Tibial nerve (tissue), 4 donors: ENCODE results near the gene ATP5F1C. TPM values are rescaled to one million over a fixed set of nuclear protein-coding genes. Genes with fewer than 3 reads are reported as not detected.

Experiments used
- DNase-seq, 2 donors: peaks; one replicate each; pipeline ENCODE4 v3.0.0-alpha.2; 2019; ENCODE audit warnings: low spot score in 2 of 2
- H3K27ac ChIP-seq, 4 donors: fragments of 200-600 bp; sonication (generic) in 3 of 4; one replicate each; pipeline ENCODE4 v1.5.1; 2017 to 2019; ENCODE audit warnings: mild to moderate bottlenecking in 1 of 4
- H3K27me3 ChIP-seq, 2 donors: fragments of 200-600 bp; sonication (generic) in 1 of 2; one replicate each; pipeline versions ENCODE4 v1.5.1 to v1.6.0; 2017 to 2019
- H3K36me3 ChIP-seq, 3 donors: fragments of 200-600 bp; sonication (generic); one replicate each; pipeline ENCODE4 v1.5.1; 2018 to 2019
- H3K4me1 ChIP-seq, 4 donors: fragments of 200-600 bp; sonication (generic) in 3 of 4; one replicate each; pipeline ENCODE4 v1.5.1; 2017 to 2019
- H3K4me3 ChIP-seq, 4 donors: fragments of 200-600 bp; sonication (generic) in 3 of 4; one replicate each; pipeline ENCODE4 v1.5.1; 2017 to 2019; ENCODE audit warnings: mild to moderate bottlenecking in 1 of 4, moderate library complexity in 1 of 4
- H3K9me3 ChIP-seq, 4 donors: fragments of 200-600 bp; sonication (generic) in 3 of 4; one replicate each; pipeline ENCODE4 v1.5.1; 2017 to 2019
- CTCF ChIP-seq, 5 experiments: fragments of 200-600 bp in 3 of 5; fragments of 450-650 bp in 2 of 5; sonication (generic) in 3 of 5; IDR thresholded peaks; one replicate each; pipeline ENCODE4 v1.5.1; 2016 to 2019; ENCODE audit warnings: antibody characterized with exemption in 5 of 5, mild to moderate bottlenecking in 3 of 5, moderate library complexity in 2 of 5
- EP300 ChIP-seq, 2 donors: sonication (generic); formaldehyde crosslinking; IDR thresholded peaks; one replicate each; pipeline ENCODE4 v1.6.1; 2017; ENCODE audit warnings: antibody characterized with exemption in 2 of 2, mild to moderate bottlenecking in 1 of 2
- POLR2A ChIP-seq, 2 donors: fragments of 450-650 bp; IDR thresholded peaks; one replicate each; pipeline ENCODE4 v1.6.1; 2017; ENCODE audit warnings: antibody characterized with exemption in 2 of 2, mild to moderate bottlenecking in 2 of 2, moderate library complexity in 2 of 2
- WGBS, 2 donors: methylation state at CpG; one replicate each; pipeline ENCODE4 v1.1.5; 2018; 5-methylcytosine and 5-hydroxymethylcytosine counted together
- total RNA-seq, 4 donors: library from RNA; depleted of rRNA; stranded (reverse); fragments of >200 nt; gene quantifications; one replicate each; pipeline ENCODE4 v1.1.0, GENCODE V29; 2016

The ATP5F1C gene
- total RNA-seq, 4 donors from 2014 or later, result 138 to 224 (median 171) TPM

DNA sequence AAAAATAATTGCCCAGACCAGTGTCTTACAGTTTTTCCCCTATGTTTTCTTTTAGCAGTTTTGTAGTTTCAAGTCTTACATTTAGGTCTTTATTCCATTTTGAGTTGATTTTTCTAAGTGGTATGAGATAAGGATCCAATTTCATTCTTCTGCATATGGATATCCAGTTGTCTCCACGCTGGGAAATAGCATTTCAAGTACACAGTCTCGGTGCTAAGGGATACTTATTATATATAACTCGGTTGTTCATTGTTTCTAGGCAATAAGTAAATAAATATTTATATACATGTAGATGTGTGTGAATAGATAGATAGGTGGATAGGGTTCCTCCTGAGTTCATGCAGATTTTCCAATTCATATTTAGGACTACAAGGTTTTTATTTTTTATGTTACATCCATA, 46.3 kb downstream of the ATP5F1C start:
- peaks cover 0 to 3% (median 0%) of the 10 kb centered on the region in 4 donors for H3K4me1 ChIP-seq
- H3K36me3 ChIP-seq, result peaks cover 0 to 15% (median 0%) of the 10 kb centered on the region in 3 donors
- no peaks in the 10 kb centered on the region for H3K9me3 ChIP-seq
- H3K4me3 ChIP-seq, result no peak overlapping the region
- DNase-seq, result no peak
- TF ChIP-seq EP300 (IDR thresholded peaks at IDR 0.05) (no peak), POLR2A (IDR thresholded peaks at IDR 0.05) (no peak), CTCF (IDR thresholded peaks at IDR 0.05) (no peak)
- WGBS, 2 donors, result 91 to 97% methylated on average over 3 of the region's 3 CpGs
- no peak overlapping the region for H3K27ac ChIP-seq
- no peaks in the 10 kb centered on the region for H3K27me3 ChIP-seq

DNA sequence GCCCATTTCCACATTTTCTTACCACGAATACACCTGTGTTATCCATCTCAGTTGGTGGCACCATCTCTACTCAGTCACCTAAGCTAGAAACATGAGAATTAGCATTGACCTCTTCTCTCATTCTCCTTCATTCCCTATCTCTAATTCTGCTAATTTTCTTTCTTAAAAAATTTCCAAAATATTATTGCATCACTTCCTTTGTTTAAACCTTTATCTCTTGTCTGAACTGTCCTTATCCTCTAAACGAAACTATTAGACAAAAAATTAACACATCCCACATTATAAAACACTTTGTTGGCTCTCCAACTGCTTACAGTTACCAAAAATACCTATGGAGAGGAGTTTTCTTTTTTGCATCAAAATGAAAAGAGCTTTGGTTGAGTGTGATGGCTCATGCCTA, 48.6 kb downstream of the ATP5F1C start:
- H3K36me3 ChIP-seq, result peaks cover 0 to 15% (median 0%) of the 10 kb centered on the region in 3 donors
- no peak for TF ChIP-seq EP300 (IDR thresholded peaks at IDR 0.05)
- no peak for TF ChIP-seq POLR2A (IDR thresholded peaks at IDR 0.05)
- no peak for TF ChIP-seq CTCF (IDR thresholded peaks at IDR 0.05)
- DNase-seq, result no peak
- whole genome bisulfite sequencing, 2 donors, result 92 to 96% methylated on average over 2 of the region's 2 CpGs
- no peaks in the 10 kb centered on the region for H3K27me3 ChIP-seq
- H3K9me3 ChIP-seq, result no peaks in the 10 kb centered on the region
- no peak overlapping the region for H3K4me3 ChIP-seq
- no peak overlapping the region for H3K27ac ChIP-seq
- no peaks in the 10 kb centered on the region for H3K4me1 ChIP-seq

DNA sequence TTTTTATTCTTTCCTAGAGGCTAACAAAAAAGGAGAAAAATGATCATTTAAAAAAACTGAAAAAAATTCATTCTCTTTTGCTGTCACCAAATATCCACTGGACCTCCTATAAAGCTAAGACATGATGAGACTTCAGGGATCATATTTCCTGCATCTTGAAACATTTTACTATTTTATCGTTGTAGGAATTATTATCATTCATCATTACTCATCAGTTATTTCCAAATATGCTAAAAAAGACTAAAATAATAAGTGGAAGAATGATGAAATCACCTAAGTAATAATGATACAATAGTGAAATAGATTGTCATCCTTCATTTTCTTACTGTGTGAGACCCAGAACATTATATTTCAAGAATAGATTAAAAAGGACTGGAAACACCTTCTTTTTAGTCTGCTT, 58.6 kb downstream of the ATP5F1C start:
- Histone ChIP-seq H3K9me3 (no peaks in the 10 kb centered on the region), H3K27ac (no peak overlapping the region), H3K4me1 (no peaks in the 10 kb centered on the region), H3K4me3 (no peak overlapping the region), H3K27me3 (no peaks in the 10 kb centered on the region), H3K36me3 (peaks cover 0 to 3% (median 0%) of the 10 kb centered on the region in 3 donors)
- DNase-seq, result no peak
- TF ChIP-seq CTCF (IDR thresholded peaks at IDR 0.05) (no peak), POLR2A (IDR thresholded peaks at IDR 0.05) (no peak), EP300 (IDR thresholded peaks at IDR 0.05) (no peak)
- WGBS, 2 donors, result 60 to 62% methylated on average over 1 of the region's 1 CpG

DNA sequence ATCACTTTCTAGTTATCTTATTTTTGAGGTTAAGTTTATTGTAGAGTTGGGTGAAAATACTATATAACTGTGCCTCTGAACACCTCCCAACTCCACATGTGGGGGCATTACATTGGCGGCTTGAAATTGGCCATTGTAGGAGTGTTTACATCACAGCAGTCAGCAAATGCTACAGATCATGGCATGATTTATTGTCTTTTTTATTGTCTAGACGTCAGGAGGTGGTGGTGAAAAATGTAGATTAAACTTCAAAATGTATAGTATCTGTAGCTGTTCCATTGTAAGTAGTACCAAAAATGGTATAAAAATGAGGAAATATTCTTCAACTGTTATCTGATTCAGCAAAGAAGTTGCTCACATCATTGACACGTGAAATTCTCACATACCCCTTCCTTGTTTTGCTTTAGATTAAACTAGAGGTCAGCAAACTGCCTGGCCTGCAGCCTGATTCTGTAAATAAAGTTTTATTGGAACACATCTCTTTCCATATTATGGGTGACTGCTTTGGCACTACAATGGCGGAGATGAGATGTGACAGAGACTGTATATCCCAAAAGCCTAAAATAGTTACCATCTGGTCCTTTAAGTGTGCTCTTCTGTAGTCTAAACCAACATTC, 65.4 kb downstream of the ATP5F1C start:
- H3K27me3 ChIP-seq, result no peaks in the 10 kb centered on the region
- DNase-seq, result no peak
- H3K36me3 ChIP-seq, result no peaks in the 10 kb centered on the region
- H3K4me1 ChIP-seq, result peaks cover 0 to 13% (median 1%) of the 10 kb centered on the region in 4 donors
- TF ChIP-seq CTCF (IDR thresholded peaks at IDR 0.05) (no peak), POLR2A (IDR thresholded peaks at IDR 0.05) (no peak), EP300 (IDR thresholded peaks at IDR 0.05) (no peak)
- H3K9me3 ChIP-seq, result no peaks in the 10 kb centered on the region
- 78 to 80% methylated on average over 4 of the region's 4 CpGs for WGBS, 2 donors
- no peak overlapping the region for H3K4me3 ChIP-seq
- H3K27ac ChIP-seq, result no peak overlapping the region

DNA sequence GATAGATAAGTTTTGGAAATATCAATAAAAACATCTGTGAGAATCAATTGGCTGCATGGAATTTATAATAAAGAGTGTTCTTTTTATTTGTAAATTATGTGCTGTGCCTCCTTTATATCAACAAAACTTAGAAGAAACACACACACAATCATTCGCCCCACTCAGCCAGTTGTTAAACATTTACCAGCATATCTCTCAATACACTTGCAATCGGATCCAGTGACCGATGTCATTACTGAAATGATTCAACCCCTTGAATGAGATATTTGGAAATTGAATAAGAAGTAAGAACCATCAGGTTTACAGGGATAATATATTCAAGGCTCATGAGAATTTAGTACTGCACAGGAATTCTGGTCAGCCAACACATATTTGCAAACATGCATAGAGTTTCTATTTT, 65.9 kb downstream of the ATP5F1C start:
- Histone ChIP-seq H3K4me1 (peaks cover 0 to 13% (median 1%) of the 10 kb centered on the region in 4 donors), H3K36me3 (no peaks in the 10 kb centered on the region), H3K4me3 (no peak overlapping the region), H3K27ac (no peak overlapping the region), H3K27me3 (no peaks in the 10 kb centered on the region), H3K9me3 (no peaks in the 10 kb centered on the region)
- no peak for DNase-seq
- WGBS, 2 donors, result 93 to 97% methylated on average over 3 of the region's 3 CpGs
- TF ChIP-seq EP300 (IDR thresholded peaks at IDR 0.05), result no peak
- TF ChIP-seq CTCF (IDR thresholded peaks at IDR 0.05), result no peak
- no peak for TF ChIP-seq POLR2A (IDR thresholded peaks at IDR 0.05)
